Measurements from ENCODE around the gene AMPD1.

Gene AMPD1

DNA sequence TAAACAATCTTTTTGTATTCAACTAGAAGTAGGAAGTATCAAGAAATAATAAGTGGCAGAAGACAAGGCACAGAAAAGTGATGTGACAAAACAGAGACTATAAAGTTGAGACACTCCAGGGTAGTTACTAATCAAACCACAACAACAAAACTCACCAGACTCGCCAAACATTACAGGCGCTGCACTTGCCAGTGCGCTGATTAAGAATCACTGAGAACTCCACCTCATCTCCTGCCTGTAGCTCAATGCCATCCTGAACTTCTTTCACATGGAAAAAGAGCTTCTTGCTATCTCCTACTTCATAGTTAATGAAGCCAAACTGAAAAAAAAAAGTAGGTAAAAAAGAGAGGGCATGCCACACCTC lies 24.1 kb upstream of the AMPD1 start:
- peaks cover 21% of the 10 kb centered on the region for H3K4me1 Mint-ChIP-seq
- H3K36me3 Mint-ChIP-seq (ENCODE audit: low read depth) = peaks cover 76% of the 10 kb centered on the region
- H3K4me3 Mint-ChIP-seq = peak overlapping the region in 1 of 3 experiments; percentile 44
- no peak overlapping the region for H3K27ac Mint-ChIP-seq
- H3K27me3 Mint-ChIP-seq (ENCODE audit: low read depth) = no peaks in the 10 kb centered on the region
- no peaks in the 10 kb centered on the region for H3K9me3 Mint-ChIP-seq
- TF ChIP-seq, protein P1, sequence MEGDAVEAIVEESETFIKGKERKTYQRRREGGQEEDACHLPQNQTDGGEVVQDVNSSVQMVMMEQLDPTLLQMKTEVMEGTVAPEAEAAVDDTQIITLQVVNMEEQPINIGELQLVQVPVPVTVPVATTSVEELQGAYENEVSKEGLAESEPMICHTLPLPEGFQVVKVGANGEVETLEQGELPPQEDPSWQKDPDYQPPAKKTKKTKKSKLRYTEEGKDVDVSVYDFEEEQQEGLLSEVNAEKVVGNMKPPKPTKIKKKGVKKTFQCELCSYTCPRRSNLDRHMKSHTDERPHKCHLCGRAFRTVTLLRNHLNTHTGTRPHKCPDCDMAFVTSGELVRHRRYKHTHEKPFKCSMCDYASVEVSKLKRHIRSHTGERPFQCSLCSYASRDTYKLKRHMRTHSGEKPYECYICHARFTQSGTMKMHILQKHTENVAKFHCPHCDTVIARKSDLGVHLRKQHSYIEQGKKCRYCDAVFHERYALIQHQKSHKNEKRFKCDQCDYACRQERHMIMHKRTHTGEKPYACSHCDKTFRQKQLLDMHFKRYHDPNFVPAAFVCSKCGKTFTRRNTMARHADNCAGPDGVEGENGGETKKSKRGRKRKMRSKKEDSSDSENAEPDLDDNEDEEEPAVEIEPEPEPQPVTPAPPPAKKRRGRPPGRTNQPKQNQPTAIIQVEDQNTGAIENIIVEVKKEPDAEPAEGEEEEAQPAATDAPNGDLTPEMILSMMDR (IDR thresholded peaks at IDR 0.05; ENCODE audit: unreplicated experiment in 3 of 3) = no peak

DNA sequence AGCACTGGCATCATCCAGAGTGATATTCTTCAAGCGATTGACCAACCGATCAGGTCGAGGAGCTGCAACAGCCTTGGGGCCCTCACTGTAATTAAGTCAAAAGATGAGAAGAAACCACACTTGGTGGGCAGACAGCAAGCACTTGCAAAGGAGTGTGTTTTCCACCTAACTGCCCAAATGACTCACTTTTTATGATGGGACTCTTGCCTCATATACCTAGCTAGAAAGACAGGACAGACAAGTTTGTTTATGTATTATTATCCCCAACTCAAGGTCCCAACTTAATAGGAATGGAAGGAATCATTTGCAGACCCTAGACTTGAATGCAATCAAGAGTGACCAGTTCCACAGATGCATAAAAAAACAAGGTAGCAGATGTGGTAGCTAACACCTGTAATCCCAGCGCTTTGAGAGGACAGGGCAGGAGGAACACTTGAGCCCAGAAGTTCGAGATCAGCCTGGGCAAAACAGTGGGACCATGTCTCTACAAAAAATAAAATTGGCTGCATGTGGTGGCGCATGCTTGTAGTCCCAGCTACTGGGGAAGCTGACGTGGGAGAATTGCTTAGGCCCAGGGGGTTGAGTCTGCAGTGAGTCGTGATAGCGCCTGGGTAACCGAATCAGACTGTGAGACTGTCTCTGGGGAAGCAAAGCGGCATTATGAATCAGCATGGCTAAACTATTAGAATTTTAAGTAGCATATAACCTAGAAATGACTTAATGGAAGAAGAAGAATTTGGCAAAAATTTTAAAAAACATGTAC lies 23.5 kb upstream of the AMPD1 start:
- H3K9me3 Mint-ChIP-seq = no peaks in the 10 kb centered on the region

DNA sequence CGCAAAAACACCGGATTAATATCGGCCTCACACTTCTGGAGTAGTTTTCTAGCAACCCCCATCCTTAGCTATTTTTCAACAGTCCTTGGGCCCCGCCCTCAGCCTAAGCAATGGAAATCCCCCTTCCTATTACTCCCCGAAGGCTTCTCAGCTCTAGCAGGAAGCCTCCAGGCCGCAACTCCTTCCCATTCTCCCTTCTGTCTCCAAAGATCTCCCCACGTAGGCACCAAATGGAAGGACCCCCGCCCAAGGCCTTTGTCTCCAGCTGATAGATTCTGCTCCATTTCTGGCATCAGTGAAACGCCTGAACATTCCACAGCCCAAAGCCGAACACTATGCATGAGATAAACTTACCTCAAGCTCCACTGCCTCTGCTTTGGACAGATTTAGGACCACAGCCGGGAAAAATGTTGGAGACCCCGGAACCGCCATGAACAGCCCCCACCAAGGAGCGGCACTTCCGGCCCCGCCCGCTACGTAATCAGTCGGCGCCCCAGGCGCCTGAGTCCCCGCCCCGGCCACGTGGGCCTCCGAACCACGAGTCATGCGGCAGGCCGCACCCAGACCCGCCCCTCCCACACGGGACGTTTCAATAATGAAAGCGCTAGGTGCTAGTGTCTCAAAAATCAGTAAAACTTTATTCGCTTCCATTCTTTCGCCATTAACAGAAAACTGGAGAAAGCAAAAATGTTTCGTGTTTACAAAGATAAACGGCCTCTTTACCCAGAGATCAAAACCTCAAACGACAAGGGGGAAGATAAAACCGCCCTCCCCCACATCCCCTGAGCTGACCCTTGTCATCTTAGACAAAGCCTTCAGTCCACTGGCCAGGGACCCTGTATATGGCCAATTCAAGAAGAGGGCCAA lies 21.2 kb upstream of the AMPD1 start, which contains the start of gene NRAS:
NRAS (minus strand) TSS at position 468 of the 867 bp plus-strand sequence. CDS start 611 bp downstream, outside the sequence.
- Mint-ChIP-seq H3K4me3 (peak within 1 kb of the TSS; percentile 95 to 97 (median 95)), H3K27me3 (ENCODE audit: low read depth) (no peaks in the 10 kb centered on the region), H3K4me1 (peaks cover 16% of the 10 kb centered on the region), H3K9me3 (no peaks in the 10 kb centered on the region), H3K27ac (peak within 1 kb of the TSS; percentile 89 to 97 (median 95)), H3K36me3 (ENCODE audit: low read depth) (peaks cover 71% of the 10 kb centered on the region)
- TF ChIP-seq, protein P1 (IDR thresholded peaks at IDR 0.05; ENCODE audit: unreplicated experiment in 3 of 3) = no peak

More for the DNA sequence above, 23.5 kb upstream of the AMPD1 start:
- Mint-ChIP-seq H3K4me1 (peaks cover 16% of the 10 kb centered on the region), H3K27ac (peak overlapping the region in 1 of 3 experiments; percentile 4), H3K27me3 (ENCODE audit: low read depth) (no peaks in the 10 kb centered on the region), H3K4me3 (peak overlapping the region; percentile 20 to 61 (median 35)), H3K36me3 (ENCODE audit: low read depth) (peaks cover 75% of the 10 kb centered on the region)
- TF ChIP-seq, protein P1 (IDR thresholded peaks at IDR 0.05; ENCODE audit: unreplicated experiment in 3 of 3) = no peak

DNA sequence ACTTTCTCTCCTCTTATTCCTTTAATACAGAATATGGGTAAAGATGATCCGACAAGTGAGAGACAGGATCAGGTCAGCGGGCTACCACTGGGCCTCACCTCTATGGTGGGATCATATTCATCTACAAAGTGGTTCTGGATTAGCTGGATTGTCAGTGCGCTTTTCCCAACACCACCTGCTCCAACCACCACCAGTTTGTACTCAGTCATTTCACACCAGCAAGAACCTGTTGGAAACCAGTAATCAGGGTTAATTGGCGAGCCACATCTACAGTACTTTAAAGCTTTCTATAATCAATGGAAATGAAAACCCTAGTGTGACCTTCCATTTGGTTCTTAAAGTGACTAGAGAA lies 20.6 kb upstream of the AMPD1 start:
- TF ChIP-seq, protein P1 (IDR thresholded peaks at IDR 0.05; ENCODE audit: unreplicated experiment in 3 of 3) = no peak
- Mint-ChIP-seq H3K9me3 (no peaks in the 10 kb centered on the region), H3K27ac (peak overlapping the region; percentile 89 to 97 (median 95)), H3K36me3 (ENCODE audit: low read depth) (peaks cover 67% of the 10 kb centered on the region), H3K4me3 (peak overlapping the region; percentile 95 to 97 (median 95)), H3K4me1 (peaks cover 16% of the 10 kb centered on the region), H3K27me3 (ENCODE audit: low read depth) (no peaks in the 10 kb centered on the region)

DNA sequence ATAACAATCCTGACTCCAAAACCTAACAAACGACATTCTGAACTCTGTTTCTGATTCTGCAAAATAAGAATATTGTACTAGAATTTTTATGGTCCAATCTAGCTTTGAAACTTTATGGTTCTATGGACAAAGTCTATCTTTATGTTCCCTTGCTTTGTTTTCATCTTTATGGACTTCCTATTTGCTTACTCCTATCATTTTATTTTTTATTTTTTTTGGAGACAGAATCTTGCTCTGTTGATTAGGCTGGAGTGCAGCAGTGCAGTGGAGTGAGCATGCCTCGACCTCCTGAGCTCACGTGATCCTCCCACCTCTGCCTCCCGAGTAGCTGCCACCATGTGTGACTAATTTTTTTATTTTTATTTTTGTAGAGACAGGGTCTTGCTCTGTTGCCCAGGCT lies 17.6 kb upstream of the AMPD1 start:
- Mint-ChIP-seq H3K36me3 (ENCODE audit: low read depth) (peaks cover 55% of the 10 kb centered on the region), H3K27ac (no peak overlapping the region), H3K4me3 (no peak overlapping the region), H3K27me3 (ENCODE audit: low read depth) (no peaks in the 10 kb centered on the region), H3K9me3 (no peaks in the 10 kb centered on the region), H3K4me1 (peaks cover 16% of the 10 kb centered on the region)
- TF ChIP-seq, protein P1 (IDR thresholded peaks at IDR 0.05; ENCODE audit: unreplicated experiment in 3 of 3) = no peak

Data from nephron (organoid).